ENCODE data around the gene CHN2.

CHN2 gene

GRCh38 chr7:29479301-29480200 is 285.0 kb downstream of the CHN2 start:
- DNase-seq = no peak

GRCh38 chr7:29480451-29480850 is 285.9 kb downstream of the CHN2 start:
- DNase-seq = no peak

GRCh38 chr7:29480934-29481651 is 286.5 kb downstream of the CHN2 start:
- DNase-seq = no peak

- DNase-seq = no peak
These were observed 287.5 kb downstream of the CHN2 start for GRCh38 chr7:29482056-29482455.

GRCh38 chr7:29483219-29484104 is 288.9 kb downstream of the CHN2 start:
- DNase-seq = no peak

GRCh38 chr7:29484280-29484679 is 289.7 kb downstream of the CHN2 start:
- no peak for DNase-seq

GRCh38 chr7:29485339-29486190 is 291.0 kb downstream of the CHN2 start:
- DNase-seq = no peak

GRCh38 chr7:29486191-29486700 is 291.7 kb downstream of the CHN2 start:
- no peak for DNase-seq

- no peak for DNase-seq
These were observed 292.8 kb downstream of the CHN2 start for GRCh38 chr7:29487424-29487823.

GRCh38 chr7:29488203-29488970 is 293.8 kb downstream of the CHN2 start:
- no peak for DNase-seq

GRCh38 chr7:29488977-29489376 is 294.4 kb downstream of the CHN2 start:
- no peak for DNase-seq

GRCh38 chr7:29490094-29490607 is 295.6 kb downstream of the CHN2 start:
- no peak for DNase-seq

- DNase-seq = no peak
These were observed 299.8 kb downstream of the CHN2 start for GRCh38 chr7:29494350-29494749.

GRCh38 chr7:29495653-29496052 is 301.1 kb downstream of the CHN2 start:
- DNase-seq = no peak

GRCh38 chr7:29496355-29497020 is 301.9 kb downstream of the CHN2 start:
- DNase-seq = no peak

GRCh38 chr7:29499932-29500331 is 305.4 kb downstream of the CHN2 start:
- no peak for DNase-seq

GRCh38 chr7:29500719-29501118 is 306.1 kb downstream of the CHN2 start:
- DNase-seq = no peak

GRCh38 chr7:29502133-29502532 is 307.6 kb downstream of the CHN2 start:
- no peak for DNase-seq

GRCh38 chr7:29505931-29506330 is 311.4 kb downstream of the CHN2 start:
- DNase-seq = no peak

GRCh38 chr7:29508608-29509007 is 314.0 kb downstream of the CHN2 start:
- DNase-seq = no peak
